D341Med (cell line): ENCODE measurements around the gene ACADSB.
A peak's percentile ranks its signal among the peaks of the same experiment; 100 is the strongest.

Experiments
- DNase-seq: peaks from one replicate; pipeline ENCODE4 v3.0.0; 2012; ENCODE audit warnings: low spot score

ACADSB gene

GRCh38 chr10:123004298-123004697 lies 4.5 kb upstream of the ACADSB start:
- no peak for DNase-seq

GRCh38 chr10:123007558-123008354 lies 1.1 kb upstream of the ACADSB start:
- no peak for DNase-seq

GRCh38 chr10:123009105-123009820 lies 457 bp downstream of the ACADSB start:
- peak; percentile 37 for DNase-seq

GRCh38 chr10:123011987-123012386 lies 3.2 kb downstream of the ACADSB start:
- DNase-seq: no peak

GRCh38 chr10:123013456-123014419 lies 4.9 kb downstream of the ACADSB start:
- no peak for DNase-seq

- DNase-seq: no peak
These were observed 6.0 kb downstream of the ACADSB start for GRCh38 chr10:123014772-123015171.

GRCh38 chr10:123016228-123016627 lies 7.4 kb downstream of the ACADSB start:
- DNase-seq: no peak

- no peak for DNase-seq
These were observed 8.8 kb downstream of the ACADSB start for GRCh38 chr10:123017421-123018165.

- DNase-seq: no peak
These were observed 9.7 kb downstream of the ACADSB start for GRCh38 chr10:123018531-123018930.

- no peak for DNase-seq
These were observed 10.5 kb downstream of the ACADSB start for GRCh38 chr10:123019264-123019663.

GRCh38 chr10:123019941-123020703 lies 11.3 kb downstream of the ACADSB start:
- DNase-seq: no peak

- DNase-seq: peak; percentile 25
These were observed 12.7 kb downstream of the ACADSB start for GRCh38 chr10:123021517-123021916.

- no peak for DNase-seq
These were observed 15.7 kb downstream of the ACADSB start for GRCh38 chr10:123024540-123024939.

GRCh38 chr10:123026302-123026701 lies 17.5 kb downstream of the ACADSB start:
- DNase-seq: no peak

- DNase-seq: no peak
These were observed 19.1 kb downstream of the ACADSB start for GRCh38 chr10:123027861-123028260.

- DNase-seq: no peak
These were observed 22.3 kb downstream of the ACADSB start for GRCh38 chr10:123031124-123031523.

GRCh38 chr10:123034332-123034731 lies 25.5 kb downstream of the ACADSB start:
- no peak for DNase-seq

GRCh38 chr10:123035467-123036086 lies 26.8 kb downstream of the ACADSB start:
- DNase-seq: no peak

- DNase-seq: no peak
These were observed 30.2 kb downstream of the ACADSB start for GRCh38 chr10:123038782-123039631.

GRCh38 chr10:123039632-123039930 lies 30.8 kb downstream of the ACADSB start:
- DNase-seq: no peak
